HG03066 (cell line): ENCODE data around the gene CNIH3.
A peak's percentile ranks its signal among the peaks of the same experiment; 100 is the strongest.

ENCODE experiments used
- ATAC-seq: cut with Tn5 transposase; IDR thresholded peaks from one replicate; pipeline ENCODE4 v1.9.1; 2021; ENCODE audit warnings: low read depth; ENCODE audit not compliant: unreplicated experiment

CNIH3 gene

GRCh38 chr1:224711876-224712275 lies 95.8 kb downstream of the CNIH3 start:
- no peak for ATAC-seq

- no peak for ATAC-seq
Measured at GRCh38 chr1:224713228-224713627, 97.1 kb downstream of the CNIH3 start.

GRCh38 chr1:224714553-224714952 lies 98.4 kb downstream of the CNIH3 start:
- ATAC-seq = no peak

- no peak for ATAC-seq
Measured at GRCh38 chr1:224718470-224719053, 102.4 kb downstream of the CNIH3 start.

GRCh38 chr1:224719716-224720115 lies 103.6 kb downstream of the CNIH3 start:
- ATAC-seq = no peak

- no peak for ATAC-seq
Measured at GRCh38 chr1:224720216-224720615, 104.1 kb downstream of the CNIH3 start.

DNA sequence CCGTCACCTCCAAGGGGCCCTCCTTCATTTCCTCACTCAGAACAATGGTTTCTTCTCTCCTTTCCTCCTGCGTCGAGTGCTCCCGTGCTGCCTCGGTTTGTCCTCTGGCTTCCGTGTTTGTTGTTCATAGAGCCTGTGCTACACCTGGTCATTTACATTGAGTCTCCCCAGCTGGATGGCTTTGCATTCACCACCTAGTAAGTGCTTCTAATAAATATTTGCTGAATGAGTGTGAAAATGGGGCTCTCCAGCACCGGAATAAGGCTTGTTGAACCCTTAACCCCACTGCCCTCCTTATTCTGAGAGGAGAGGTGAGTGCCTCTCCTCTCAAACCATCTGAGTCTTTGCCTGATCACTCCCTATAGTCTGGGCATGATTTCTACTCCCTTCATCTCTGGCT lies 104.9 kb downstream of the CNIH3 start:
- ATAC-seq = no peak

DNA sequence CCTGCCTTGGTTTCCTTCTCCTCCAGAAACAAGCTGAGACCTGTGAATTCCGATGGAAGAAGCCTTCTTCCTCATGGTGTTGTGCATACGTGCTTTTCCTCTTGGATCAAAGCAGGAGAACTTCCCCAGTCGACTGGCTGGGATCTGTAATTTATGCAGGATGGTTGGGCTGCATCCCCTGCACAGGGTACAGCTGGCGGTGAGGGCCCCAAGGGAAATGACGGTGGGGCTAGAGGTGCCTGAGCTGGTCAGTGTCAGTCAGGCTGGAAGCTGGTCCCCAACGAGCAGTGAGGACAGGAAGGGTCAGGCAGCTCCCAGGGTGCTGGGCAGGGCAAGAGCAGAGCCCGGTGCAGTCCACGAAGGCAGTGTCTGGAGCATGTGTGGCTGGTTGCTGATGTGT lies 106.7 kb downstream of the CNIH3 start:
- ATAC-seq = no peak

DNA sequence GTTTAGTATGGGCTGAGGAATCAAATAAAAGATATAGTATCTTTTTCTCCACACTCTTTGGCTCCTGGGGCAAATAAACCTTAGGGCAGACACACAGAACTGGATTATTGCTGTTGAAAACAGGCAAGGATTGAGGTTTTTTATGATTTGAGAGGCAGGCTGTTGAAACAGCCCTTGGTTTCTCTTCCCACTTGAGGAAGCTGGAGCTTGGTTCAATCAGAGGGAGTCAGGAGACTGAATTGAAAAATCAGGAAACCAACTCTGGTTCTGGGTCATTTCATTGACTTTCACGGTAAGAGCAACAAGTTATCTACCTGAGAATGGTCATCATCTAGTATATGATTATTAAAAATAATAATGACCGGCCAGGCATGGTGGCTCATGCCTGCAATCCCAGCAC lies 108.4 kb downstream of the CNIH3 start:
- ATAC-seq = no peak

- no peak for ATAC-seq
Measured at GRCh38 chr1:224726441-224727182, 110.5 kb downstream of the CNIH3 start.

GRCh38 chr1:224727351-224728289 lies 111.5 kb downstream of the CNIH3 start:
- no peak for ATAC-seq

- ATAC-seq = no peak
Measured at GRCh38 chr1:224730540-224730939, 114.4 kb downstream of the CNIH3 start.

DNA sequence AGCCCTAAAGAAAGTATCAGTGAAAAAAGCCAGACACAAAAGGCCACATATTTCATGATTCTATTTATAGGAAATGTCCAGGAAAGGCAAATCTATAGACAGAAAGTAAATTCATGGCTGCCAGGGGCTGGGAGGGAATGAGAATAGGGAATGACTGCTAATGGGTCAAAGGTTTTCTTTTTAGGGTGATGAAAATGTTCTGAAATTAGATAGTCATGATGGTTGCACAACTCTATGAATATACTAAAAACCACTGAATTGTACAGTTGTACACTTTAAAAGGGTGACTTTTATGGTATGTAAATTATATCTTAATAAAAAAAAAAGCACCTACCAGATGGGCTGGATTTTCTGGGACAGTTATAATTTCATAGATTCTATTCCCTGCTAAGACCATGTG lies 114.8 kb downstream of the CNIH3 start:
- ATAC-seq = no peak

- no peak for ATAC-seq
Measured at GRCh38 chr1:224731633-224732032, 115.5 kb downstream of the CNIH3 start.

DNA sequence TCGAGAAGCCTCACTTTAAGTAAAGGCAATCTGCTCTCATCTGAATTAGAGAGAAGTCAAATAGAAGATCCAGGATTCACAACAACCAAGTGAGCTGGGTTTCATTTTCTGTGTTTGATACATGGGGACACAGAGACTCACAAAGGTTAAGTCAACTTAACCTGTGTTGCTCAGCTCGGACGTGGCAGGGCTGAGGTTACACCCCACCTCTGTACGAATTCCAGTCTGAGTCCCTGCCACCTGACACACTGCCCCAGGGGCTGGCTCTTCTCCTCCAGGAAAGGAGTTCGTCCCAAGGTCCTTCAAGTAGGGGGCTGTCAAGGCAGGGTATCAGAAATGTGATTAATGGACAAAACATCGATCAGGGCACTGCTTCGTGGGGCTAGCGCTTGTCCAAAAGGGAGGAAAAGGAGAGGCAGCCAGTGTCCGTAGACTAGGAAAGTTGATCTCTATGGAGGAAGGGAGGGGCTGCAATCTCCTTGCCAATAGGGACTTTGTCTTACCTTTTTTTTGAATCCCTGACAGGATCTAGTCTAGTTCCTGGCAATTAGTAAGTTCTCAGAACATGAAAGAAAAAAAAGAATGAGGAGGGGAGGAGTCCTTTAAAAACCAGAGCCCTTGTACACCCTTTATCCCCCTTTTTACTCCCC lies 116.4 kb downstream of the CNIH3 start:
- no peak for ATAC-seq

DNA sequence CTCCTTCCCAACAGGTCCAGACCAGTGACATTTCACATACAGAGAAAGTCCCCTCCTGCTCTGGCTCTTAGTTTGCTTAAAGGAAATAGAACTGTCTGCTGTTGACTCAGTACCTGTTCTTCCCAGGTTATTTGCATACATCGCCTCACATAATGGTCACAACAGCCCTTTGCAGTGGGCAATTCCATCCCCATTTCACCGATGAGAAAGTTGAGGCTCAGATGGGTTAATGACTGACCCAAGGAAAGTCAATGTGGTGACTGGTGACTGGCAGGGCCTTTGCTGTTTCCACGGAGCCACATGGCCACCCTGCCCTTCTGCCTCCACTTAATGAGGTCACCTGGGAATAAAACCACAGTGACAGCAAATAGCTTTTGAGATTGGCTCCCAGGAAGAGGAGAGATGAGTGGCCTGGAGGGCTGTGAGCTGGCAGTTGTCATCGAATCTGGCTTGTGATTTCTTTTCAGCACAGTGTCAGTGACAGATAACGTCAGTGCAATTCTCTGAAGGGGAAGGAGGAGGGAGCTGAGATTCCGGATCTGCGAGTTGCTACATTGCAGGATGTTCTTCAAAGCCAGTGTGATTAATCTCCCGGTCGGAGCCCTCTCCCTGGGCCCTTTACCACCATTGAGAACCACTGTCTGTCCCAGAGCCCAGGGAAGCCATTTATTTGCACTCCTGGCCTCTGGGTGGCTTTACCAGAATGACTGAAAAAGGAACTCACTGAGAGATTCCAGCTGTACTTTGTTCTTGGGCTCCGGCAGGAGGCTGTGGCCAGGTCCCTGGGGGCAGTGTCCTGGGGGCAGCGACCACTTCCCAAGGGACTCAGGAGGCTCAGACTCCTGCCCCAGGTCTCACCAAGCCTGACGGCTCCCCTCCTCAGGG lies 117.2 kb downstream of the CNIH3 start:
- ATAC-seq = peak; percentile 51

DNA sequence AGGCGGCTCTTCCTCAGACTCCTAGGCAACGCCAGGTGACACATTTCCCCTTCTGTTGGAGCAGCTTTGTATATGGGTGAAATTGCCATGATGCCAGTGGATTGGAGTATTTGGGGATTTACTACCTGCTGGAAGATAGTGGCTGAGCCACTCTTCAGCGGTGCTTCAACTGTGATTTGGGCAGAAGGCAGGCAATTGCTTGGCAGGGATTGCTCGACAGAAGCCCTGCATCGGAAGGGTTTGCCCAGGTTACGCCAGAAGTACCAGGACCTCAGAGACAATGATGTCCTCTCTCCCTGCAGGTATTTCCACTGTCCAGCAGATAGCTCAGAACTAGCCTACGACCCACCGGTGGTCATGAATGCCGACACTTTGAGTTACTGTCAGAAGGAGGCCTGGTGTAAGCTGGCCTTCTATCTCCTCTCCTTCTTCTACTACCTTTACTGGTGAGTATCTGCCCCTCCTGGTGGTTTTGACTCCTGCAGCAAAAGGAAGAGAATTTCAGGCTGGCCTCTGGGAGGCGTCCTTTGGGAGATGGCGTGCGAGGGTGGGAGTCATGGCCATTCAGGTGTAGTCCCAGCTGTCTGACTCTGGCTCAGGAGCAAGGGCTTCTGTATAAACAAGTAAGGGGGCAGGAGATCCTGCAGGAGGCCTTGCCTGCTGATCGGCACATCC lies 118.3 kb downstream of the CNIH3 start:
- ATAC-seq = no peak

- ATAC-seq = no peak
Measured at GRCh38 chr1:224735159-224735558, 119.0 kb downstream of the CNIH3 start.

DNA sequence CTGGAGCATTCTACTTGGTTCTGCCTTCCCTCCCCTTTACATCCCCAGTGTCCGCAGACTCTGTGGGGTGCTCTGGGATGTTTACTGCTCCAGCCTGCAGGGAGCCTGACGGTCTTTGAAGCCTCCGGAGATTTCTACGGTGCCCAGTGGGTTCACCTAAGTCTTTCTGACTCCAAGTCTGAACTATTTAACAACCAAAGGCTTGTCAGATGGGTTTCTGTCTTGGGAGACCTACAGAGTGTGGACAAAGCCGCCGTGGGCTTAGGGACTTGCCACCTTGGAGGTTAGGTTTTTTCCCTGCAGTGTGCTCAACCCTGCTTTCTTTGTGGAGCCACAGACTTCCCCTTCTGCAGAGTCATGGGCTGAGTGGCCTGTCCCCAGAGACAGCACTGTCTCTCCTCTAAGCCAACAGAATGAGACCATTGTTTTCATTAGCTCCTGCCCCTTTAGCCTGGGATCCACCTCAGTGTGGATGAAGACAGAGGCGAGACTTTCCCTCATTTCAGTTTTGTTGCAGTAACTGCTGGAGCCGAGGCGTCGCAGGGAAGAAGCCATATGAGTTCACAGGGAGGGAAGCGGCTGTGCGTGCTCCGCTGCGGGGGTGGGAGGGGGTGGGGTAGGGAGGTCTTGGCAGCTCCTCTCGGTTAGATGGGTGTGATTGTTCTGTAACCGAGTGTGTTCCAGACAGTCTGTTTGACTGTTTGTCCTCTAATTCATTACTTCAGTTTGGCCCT lies 120.7 kb downstream of the CNIH3 start:
- peak; percentile 44 for ATAC-seq
